ENCODE results near the gene ACIN1. TPM values are rescaled to one million over a fixed set of nuclear protein-coding genes. Genes with fewer than 3 reads are reported as not detected.
"Not testable (repeated sequence)": the region's sequence is repeated elsewhere in the genome, so short reads cannot be mapped to it uniquely, and the experiment has no call there.

The ACIN1 gene
- total RNA-seq, 2 experiments from 2014 or later, result 212 to 214 TPM

DNA sequence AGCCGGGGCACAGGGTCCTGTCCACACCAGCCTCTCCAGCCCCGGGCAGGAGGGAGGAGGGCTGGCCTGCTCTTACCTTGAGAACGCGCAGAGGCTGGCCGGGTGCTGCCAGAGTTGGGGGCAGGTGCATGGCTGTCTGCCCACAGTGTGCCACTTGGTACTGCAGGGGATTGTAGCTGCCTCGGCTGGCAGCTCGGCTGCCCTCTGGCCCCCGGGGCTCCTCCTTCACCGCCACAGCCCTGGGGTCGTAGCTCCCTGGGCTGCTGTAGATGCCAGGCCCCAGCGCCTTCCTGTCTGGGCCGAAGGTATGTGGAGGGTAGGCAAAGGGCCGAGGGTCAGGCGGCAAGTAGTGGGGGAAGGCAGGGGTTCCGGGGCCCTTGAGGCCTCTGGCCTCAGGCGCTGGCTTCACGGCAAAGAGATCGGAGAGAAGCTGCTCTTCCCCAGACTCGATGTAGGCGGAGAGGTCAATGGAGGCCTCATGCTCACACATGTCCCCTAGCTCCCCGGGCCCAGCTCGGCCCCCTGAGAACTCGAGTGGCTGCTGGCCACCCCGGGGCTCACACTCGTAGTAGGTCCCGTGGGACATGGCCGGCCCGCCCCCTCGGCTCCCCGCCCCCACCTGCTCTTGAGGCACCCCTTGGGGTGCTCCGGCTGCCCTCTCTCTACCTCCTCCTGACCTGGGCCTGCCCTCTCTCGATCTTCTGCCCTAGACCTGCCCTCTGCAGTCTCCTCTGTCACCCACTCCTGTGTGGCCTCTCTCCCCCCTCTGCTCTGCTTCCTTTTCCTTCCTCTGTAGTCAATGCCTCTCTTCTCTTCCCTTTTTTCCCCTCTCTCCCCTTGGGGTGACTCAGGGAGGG lies 23.8 kb upstream of the ACIN1 start, which contains the start of gene CEBPE:
Gene CEBPE, minus strand, starts transcription at position 750 of the 857 bp plus-strand sequence. Its CDS starts 164 bp downstream, at position 586.
- POLR2A ChIA-PET, result interaction anchor here (1.0 to 4.2 kb wide), 7 partner anchors 9 to 202 kb away, joined by 3 to 42 read pairs (median 11); partner anchors contain the start of genes ACIN1, C14orf119, PABPN1 and PPP1R3E
- Mint-ChIP-seq H3K27ac (peak within 1 kb of the TSS; percentile 96), H3K4me1 (peaks cover 32% of the 10 kb centered on the region), H3K4me3 (peak within 1 kb of the TSS; percentile 65), H3K27me3 (peaks cover 2% of the 10 kb centered on the region), H3K9me3 (no peaks in the 10 kb centered on the region), H3K36me3 (no peaks in the 10 kb centered on the region)
- DNase-seq (no peak), ATAC-seq (ENCODE audit: low read depth) (no peak)

DNA sequence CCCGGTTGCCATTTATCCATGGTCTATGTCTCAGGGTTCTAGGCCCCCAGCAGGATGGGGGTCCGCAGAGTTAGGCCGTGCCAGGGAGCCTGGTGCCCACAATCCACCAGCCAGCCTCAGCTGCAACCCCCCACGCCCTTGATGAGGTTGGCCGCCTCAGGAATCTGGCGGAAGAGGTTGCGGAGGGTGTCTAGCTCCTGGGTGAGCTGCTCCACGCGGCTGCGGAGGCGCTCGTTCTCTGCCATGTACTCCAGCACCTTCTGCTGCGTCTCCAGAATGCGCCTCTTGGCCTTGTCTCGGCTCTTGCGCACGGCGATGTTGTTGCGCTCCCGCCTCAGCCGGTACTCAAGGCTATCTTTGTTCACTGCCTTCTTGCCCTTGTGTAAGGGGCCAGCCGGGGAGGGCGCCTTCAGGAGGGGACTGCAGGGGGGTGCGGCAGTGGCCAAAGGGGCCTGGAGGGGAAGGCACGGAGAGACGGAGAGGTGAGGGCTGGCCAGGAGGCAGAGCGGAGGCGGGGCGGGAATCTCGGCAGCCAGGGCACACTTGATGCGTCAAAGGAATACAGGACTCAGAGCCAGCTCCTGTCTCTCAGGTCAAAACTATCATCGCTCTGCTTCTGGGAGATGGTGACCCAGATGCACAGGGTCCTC lies 22.6 kb upstream of the ACIN1 start:
- Mint-ChIP-seq H3K4me1 (peaks cover 32% of the 10 kb centered on the region), H3K4me3 (no peak overlapping the region), H3K27ac (no peak overlapping the region)

DNA sequence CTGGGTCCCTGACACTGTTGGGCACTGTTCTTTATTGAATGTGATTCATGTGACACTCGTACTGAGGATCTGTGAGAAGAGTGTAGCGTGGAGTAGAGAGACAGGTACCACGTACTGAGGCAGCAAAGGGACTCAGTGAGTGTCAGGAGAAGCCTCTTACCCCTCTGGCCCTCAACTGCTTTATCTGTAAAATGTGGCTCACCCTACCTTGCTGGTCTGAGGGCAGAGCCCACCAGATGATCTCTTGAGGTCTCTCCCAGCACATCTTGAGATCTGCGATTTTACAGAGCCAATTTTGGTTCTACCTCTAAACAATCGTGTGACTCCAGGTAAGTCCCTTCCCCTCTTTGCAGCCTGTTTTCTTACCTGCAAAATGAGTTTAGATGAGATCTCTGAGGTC lies 21.0 kb upstream of the ACIN1 start:
- Mint-ChIP-seq H3K27ac (no peak overlapping the region), H3K27me3 (peaks cover 2% of the 10 kb centered on the region), H3K4me1 (peaks cover 26% of the 10 kb centered on the region), H3K9me3 (no peaks in the 10 kb centered on the region), H3K36me3 (no peaks in the 10 kb centered on the region), H3K4me3 (no peak overlapping the region)
- DNase-seq (no peak), ATAC-seq (ENCODE audit: low read depth) (no peak)
- POLR2A ChIA-PET, result no interaction called here

More for the DNA sequence above, 22.6 kb upstream of the ACIN1 start:
- Mint-ChIP-seq H3K9me3 (no peaks in the 10 kb centered on the region), H3K36me3 (no peaks in the 10 kb centered on the region), H3K27me3 (peaks cover 2% of the 10 kb centered on the region)
- POLR2A ChIA-PET, result interaction anchor here (1.1 kb wide), 1 partner anchor 23 kb away, joined by 4 read pairs; the partner anchor contains the start of genes ACIN1 and C14orf119
- no peak for DNase-seq
- no peak for ATAC-seq (ENCODE audit: low read depth)

DNA sequence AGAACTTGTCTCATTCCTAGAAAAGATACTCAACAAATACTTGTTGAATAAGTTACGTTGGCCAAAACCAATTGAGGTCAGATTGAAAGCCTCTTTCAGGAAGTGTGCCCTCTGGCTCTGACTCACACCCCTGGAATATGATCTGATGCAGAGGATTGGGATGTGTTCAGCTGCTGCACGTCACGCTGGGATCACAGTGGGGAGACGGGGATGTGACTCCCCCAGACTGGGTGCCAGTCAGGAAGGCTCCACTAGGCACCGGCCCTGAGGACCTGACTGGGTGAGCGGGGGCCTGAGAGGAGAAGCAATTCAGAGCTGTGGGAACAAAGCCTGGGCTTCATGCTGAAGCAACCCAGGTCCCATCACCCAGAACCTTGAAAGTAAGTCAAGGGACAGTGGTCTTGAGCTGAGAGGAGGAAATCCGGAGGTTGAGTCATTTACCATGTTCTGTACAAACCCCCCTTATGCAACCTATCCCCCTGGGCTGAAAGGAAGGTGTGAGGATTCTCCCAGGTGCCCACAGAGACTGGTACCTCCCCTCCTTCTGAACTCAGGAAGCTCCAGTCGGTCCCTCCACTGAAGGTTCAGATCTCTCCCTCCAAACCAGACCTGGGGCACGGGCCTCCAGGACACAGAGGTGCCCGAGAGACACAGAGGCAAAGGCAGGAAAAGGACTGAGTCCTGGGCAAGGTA lies 20.2 kb upstream of the ACIN1 start:
- Mint-ChIP-seq H3K4me3 (no peak overlapping the region), H3K9me3 (no peaks in the 10 kb centered on the region), H3K4me1 (peaks cover 18% of the 10 kb centered on the region), H3K27ac (no peak overlapping the region), H3K36me3 (no peaks in the 10 kb centered on the region), H3K27me3 (peaks cover 2% of the 10 kb centered on the region)
- DNase-seq, result no peak
- ATAC-seq (ENCODE audit: low read depth), result no peak
- POLR2A ChIA-PET, result no interaction called here

DNA sequence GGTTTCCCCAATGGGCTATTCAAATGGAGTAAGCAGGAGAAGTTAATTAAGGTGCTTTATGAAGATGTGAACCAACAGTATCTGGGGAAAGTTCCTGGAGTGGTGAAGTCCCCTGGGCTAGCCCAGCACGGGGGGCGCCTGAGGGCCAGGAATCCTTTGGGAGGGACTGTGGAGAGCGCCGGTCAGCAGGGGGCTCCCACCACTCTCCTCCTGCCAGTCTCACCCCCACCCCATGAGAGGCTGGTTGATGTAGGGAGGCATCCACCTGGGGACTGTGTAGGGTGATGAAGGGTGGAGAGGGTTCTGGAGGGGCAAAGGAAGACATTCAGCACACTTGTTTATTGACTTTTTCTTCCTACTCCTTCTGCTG lies 19.7 kb upstream of the ACIN1 start:
- Mint-ChIP-seq H3K4me1 (peaks cover 14% of the 10 kb centered on the region), H3K9me3 (no peaks in the 10 kb centered on the region), H3K27me3 (peaks cover 2% of the 10 kb centered on the region), H3K27ac (no peak overlapping the region), H3K4me3 (no peak overlapping the region), H3K36me3 (no peaks in the 10 kb centered on the region)
- DNase-seq (no peak), ATAC-seq (ENCODE audit: low read depth) (no peak)
- POLR2A ChIA-PET, result interaction anchor here (0.5 kb wide), 1 partner anchor 65 kb away, joined by 3 read pairs; no protein-coding TSS in a partner anchor

DNA sequence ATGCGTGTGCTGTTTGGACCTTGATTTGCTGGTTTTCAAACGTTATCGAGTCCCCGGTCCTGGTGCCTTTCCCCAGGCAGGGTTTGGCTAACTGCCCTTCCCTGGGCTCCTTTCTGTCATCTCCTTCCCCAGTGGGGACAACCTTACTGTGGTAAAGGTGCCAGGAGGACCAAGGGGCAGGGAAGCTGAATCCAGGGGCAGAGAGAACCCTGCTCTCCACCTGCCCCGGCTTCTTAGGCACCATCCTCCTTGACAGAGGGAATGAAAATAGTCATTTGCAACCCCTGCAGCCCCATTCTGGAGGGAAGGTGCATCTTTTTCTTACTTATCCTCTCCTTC lies 19.2 kb upstream of the ACIN1 start:
- peaks cover 9% of the 10 kb centered on the region for H3K4me1 Mint-ChIP-seq
- H3K27me3 Mint-ChIP-seq, result peaks cover 2% of the 10 kb centered on the region
- H3K4me3 Mint-ChIP-seq, result no peak overlapping the region
- DNase-seq, result no peak
- no peaks in the 10 kb centered on the region for H3K36me3 Mint-ChIP-seq
- POLR2A ChIA-PET, result interaction anchor here (0.5 kb wide), 1 partner anchor 65 kb away, joined by 3 read pairs; no protein-coding TSS in a partner anchor
- peak overlapping the region; percentile 7 for H3K27ac Mint-ChIP-seq
- ATAC-seq (ENCODE audit: low read depth), result no peak
- no peaks in the 10 kb centered on the region for H3K9me3 Mint-ChIP-seq

DNA sequence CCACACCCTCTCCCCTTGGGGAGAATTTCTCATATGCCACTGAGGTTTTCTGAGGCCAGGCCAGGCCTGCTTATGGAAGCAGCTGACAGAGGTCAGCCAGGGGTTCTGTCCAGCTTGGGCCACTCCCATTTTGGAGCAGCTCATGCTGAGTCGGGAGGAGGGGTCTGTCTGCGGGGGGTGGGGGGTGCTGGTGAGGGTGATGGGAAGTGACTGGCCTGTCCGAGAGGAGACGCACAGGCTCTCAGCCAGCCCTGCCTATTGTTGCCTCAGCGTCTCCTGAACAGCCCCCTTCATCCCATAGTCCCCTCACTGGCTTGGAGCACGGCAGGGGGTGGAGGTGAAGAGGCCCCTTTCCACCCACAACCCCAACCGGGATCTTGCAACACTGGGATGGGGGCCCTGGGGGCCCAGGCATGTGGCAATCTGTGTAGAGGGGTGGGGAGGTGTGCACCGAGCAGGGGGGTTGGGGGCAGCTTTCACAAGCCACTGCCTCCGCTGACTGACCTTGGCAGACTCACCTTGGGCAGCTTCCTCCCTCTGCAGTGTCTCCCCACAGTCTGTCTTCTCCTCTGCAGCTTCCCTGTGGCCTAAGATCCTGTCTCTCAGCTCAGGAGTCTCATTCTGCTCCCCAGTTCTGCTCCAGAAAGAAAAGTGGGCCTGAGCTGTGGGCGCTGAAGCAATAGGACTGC lies 18.6 kb upstream of the ACIN1 start:
- Mint-ChIP-seq H3K36me3 (no peaks in the 10 kb centered on the region), H3K27me3 (peaks cover 5% of the 10 kb centered on the region), H3K9me3 (no peaks in the 10 kb centered on the region), H3K4me1 (peaks cover 8% of the 10 kb centered on the region), H3K27ac (no peak overlapping the region), H3K4me3 (no peak overlapping the region)
- POLR2A ChIA-PET, result no interaction called here
- ATAC-seq (ENCODE audit: low read depth) (no peak), DNase-seq (no peak)

DNA sequence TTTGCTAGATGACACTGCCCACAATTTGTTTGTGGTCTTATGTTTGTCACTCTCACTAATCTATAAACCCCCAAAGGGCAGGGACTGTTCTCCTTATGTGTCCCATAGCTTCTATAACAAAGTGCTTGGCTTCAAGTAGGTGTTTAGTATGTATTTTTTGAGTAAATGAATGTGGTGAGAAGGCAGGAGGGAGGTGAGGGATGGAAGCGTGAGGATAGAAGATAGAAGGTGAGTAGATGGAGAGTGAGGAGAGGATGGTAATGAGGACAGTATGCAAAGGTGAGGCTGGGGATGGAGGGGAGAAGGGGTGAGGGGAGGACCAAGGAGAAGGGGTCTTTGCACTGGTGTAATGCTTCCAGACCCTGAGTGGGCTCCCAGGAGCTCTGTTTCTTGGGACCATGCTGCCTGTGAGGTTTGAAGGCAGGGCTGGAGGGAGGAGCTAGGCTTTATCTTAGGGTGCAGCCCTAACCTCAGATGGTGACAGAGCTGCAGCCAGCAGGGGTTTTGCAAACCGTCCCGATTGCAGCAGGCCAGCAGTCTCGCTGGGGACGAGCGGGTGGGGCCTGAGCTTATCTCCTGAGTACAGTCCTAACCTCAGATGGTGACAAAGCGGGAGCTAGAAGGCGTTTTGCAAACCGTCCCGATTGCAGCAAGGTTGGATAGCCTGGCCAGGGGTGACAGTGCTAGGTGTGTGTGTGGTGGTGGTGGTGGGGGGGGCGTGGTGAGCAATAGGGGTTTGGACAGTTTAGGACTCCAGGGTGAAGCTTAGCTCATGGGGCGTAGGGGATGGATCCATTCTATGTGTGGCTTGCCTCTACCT lies 17.6 kb upstream of the ACIN1 start:
- Mint-ChIP-seq H3K27me3 (peaks cover 5% of the 10 kb centered on the region), H3K4me3 (no peak overlapping the region), H3K9me3 (no peaks in the 10 kb centered on the region), H3K36me3 (no peaks in the 10 kb centered on the region), H3K27ac (no peak overlapping the region), H3K4me1 (peaks cover 5% of the 10 kb centered on the region)
- POLR2A ChIA-PET, result interaction anchor here (0.8 kb wide), 1 partner anchor 44 kb away, joined by 4 read pairs; no protein-coding TSS in a partner anchor
- ATAC-seq (ENCODE audit: low read depth) (no peak), DNase-seq (no peak)

DNA sequence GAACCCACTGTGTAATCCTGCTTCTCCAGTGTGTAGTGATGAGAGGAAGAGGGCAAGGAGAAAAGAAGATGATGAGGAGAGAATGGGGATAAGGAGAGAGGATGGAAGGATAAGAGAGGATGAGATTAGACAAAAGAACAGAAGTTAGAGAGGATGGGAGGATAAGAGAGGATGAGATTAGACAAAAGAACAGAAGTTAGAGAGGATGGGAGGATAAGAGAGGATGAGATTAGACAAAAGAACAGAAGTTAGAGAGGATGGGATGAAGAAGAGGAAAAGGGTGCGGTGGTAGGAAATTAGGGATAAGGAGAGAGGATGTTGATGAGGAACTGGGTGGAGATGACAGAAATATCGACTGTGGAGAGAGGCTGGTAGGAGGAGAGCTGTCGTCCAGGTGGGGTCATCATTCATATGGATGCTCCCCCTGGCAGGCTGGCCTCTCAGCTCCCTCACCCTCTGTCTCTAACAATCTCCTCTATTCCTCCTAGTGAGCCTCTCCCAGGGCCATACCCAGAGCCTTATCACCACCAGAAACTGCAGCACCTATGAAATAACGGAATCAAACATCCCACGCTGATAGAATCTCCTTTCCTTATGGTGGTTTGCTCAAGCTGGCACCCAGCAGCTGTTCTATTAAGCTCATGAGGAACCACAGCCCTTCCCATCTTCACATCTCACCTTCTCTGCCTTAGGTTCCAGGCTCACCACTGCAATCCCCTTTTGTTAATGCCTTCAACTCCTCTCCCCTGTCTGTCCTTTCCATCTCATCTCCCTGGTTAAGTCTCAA lies 15.8 kb upstream of the ACIN1 start:
- H3K27ac Mint-ChIP-seq, result no peak overlapping the region
- POLR2A ChIA-PET, result interaction anchor here (0.7 to 2.8 kb wide), 2 partner anchors 9 to 15 kb away, joined by 3 to 10 read pairs; partner anchors contain the start of genes C14orf119 and CEBPE

DNA sequence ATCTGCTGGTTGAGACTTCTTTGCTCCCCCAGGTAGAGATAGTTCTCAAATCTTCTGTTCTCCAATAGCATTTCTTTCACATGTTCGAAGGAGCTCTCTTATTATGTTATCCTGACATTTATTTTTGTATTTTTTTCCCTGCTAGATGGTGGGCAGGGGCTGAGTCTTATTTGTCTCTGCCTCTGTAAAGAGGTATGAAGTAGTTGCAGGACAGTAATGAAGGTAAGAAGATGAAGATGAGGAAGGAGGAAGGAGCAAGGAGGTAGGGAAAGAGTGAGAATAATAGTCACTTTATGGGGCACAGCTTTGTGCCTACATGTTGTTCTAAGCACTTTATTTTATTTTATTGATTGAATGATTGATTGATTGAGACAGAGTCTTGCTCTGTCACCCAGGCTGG lies 14.8 kb upstream of the ACIN1 start:
- H3K27me3 Mint-ChIP-seq, result peaks cover 7% of the 10 kb centered on the region
- H3K27ac Mint-ChIP-seq, result no peak overlapping the region
- POLR2A ChIA-PET, result interaction anchor here (0.6 to 2.8 kb wide), 3 partner anchors 10 to 24 kb away, joined by 3 to 10 read pairs (median 4); partner anchors contain the start of gene CEBPE
- H3K4me1 Mint-ChIP-seq, result peaks cover 9% of the 10 kb centered on the region
- H3K9me3 Mint-ChIP-seq, result no peaks in the 10 kb centered on the region
- no peak for ATAC-seq (ENCODE audit: low read depth)
- DNase-seq, result no peak
- peaks cover 1% of the 10 kb centered on the region for H3K36me3 Mint-ChIP-seq
- H3K4me3 Mint-ChIP-seq, result no peak overlapping the region

More for the DNA sequence above, 15.8 kb upstream of the ACIN1 start:
- H3K27me3 Mint-ChIP-seq, result peaks cover 5% of the 10 kb centered on the region
- H3K9me3 Mint-ChIP-seq, result no peaks in the 10 kb centered on the region
- no peak for DNase-seq
- H3K36me3 Mint-ChIP-seq, result peaks cover 1% of the 10 kb centered on the region
- H3K4me1 Mint-ChIP-seq, result peaks cover 9% of the 10 kb centered on the region
- ATAC-seq (ENCODE audit: low read depth), result no peak
- H3K4me3 Mint-ChIP-seq, result no peak overlapping the region

DNA sequence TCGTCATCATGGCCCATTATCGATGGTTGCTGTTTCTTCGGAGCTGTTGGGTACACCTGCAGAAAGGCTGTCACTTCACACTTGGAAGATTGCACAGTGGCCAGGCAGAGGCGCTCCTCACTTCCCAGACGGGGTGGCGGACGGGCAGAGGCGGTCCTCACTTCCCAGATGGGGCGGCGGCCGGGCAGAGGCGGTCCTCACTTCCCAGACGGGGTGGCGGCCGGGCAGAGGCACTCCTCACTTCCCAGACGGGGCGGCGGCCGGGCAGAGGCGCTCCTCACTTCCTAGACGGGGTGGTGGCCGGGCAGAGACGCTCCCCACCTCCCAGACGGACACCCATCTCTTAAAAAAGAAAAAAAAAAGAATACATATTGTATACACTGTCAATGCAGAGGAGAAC lies 13.2 kb upstream of the ACIN1 start:
- not testable (repeated sequence) for H3K36me3 Mint-ChIP-seq; H3K4me3 Mint-ChIP-seq; DNase-seq; H3K27me3 Mint-ChIP-seq; H3K9me3 Mint-ChIP-seq; H3K4me1 Mint-ChIP-seq; ATAC-seq (ENCODE audit: low read depth); H3K27ac Mint-ChIP-seq
- POLR2A ChIA-PET, result interaction anchor here (2.8 kb wide), 1 partner anchor 11 kb away, joined by 10 read pairs; the partner anchor contains the start of gene CEBPE

Measured in activated naive CD8-positive, alpha-beta T cell treated with anti-CD3 and anti-CD28 coated beads, Interleukin-2, amount 10 ng/mL, durations not matched to agents 7 days and 5 days (primary cell).